ENCODE results near the gene ZBTB8B. TPM values are rescaled to one million over a fixed set of nuclear protein-coding genes. Genes with fewer than 3 reads are reported as not detected.

ZBTB8B gene
- total RNA-seq, 1 experiment from 2014 or later = 1.9 TPM

DNA sequence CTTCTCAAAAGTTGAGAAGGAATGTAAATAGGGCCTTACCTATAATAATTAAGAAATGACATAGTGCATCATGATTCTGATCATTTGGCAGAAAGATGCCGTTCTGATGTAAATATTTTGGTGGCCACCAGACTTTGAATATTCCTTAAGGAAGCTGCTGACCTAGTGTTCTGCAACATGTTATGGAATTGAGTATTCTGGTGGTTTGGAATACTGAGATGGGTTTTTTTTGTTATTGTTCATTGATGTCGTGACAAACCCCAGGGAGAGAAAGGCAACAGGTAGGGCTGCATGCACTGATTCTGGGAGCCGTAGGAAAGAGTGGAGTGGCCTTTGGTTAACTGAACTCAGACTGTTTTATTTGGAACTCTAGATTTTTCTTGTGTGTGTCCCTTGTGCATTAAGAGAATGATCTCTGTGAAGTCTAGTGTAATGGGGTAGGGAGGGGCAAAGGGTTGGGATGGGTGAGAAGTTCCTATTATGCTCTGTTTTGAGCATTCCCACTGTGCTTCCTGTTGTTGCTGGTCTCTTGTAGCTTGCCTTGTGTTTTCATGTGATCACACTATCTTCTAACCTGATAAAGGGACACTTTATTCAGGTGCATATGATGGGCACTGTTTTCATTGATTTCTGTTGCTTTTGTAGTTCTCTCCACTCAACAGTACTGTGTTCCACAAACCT lies 25.0 kb downstream of the ZBTB8B start:
- H3K27me3 Mint-ChIP-seq (ENCODE audit: low read depth) = no peaks in the 10 kb centered on the region
- Histone ChIP-seq H3K14ac (ENCODE audit: insufficient read depth, low read length) (no peak overlapping the region), H2BK5ac (ENCODE audit: insufficient read length, low read length) (no peak overlapping the region), H3K18ac (ENCODE audit: insufficient read length, low read depth, low read length) (no peak overlapping the region), H4K91ac (ENCODE audit: insufficient read length, low read depth, low read length) (no peak overlapping the region), H3K4ac (ENCODE audit: low read depth, low read length) (no peak overlapping the region), H2AFZ (ENCODE audit: low read length) (no peak overlapping the region), H4K5ac (ENCODE audit: insufficient read length, low read depth, low read length) (no peak overlapping the region), H4K8ac (replicated peaks; ENCODE audit: insufficient read length, low read depth, low read length) (no peak overlapping the region), H3K27ac (ENCODE audit: insufficient read length, low read depth, low read length) (no peak overlapping the region), H3K9ac (ENCODE audit: extremely low read depth, insufficient read length, low read length) (no peak overlapping the region), H4K20me1 (ENCODE audit: control insufficient read depth, insufficient read depth, insufficient read length) (no peaks in the 10 kb centered on the region), H3K23me2 (ENCODE audit: insufficient read length, low read depth, low read length, poor library complexity, severe bottlenecking) (no peaks in the 10 kb centered on the region), H3K27me3 (ENCODE audit: insufficient read depth, low read length) (no peaks in the 10 kb centered on the region), H2BK15ac (ENCODE audit: low read depth, low read length) (no peak overlapping the region), H3K4me1 (ENCODE audit: insufficient read depth, low read length) (no peaks in the 10 kb centered on the region), H3K4me2 (ENCODE audit: insufficient read depth, insufficient read length, low read length) (no peak overlapping the region), H3K56ac (ENCODE audit: insufficient read length, low read depth, low read length) (no peak overlapping the region), H3K9me3 (ENCODE audit: control insufficient read depth, low read depth, low read length) (no peaks in the 10 kb centered on the region), H2BK120ac (ENCODE audit: low read depth, low read length, poor library complexity, severe bottlenecking) (no peak overlapping the region), H2BK12ac (ENCODE audit: insufficient read length, low read depth, low read length) (no peak overlapping the region), H3K79me2 (ENCODE audit: insufficient read depth, low read length) (no peaks in the 10 kb centered on the region), H3K79me1 (ENCODE audit: insufficient read depth, low read depth, low read length, poor library complexity, severe bottlenecking) (no peaks in the 10 kb centered on the region), H3K23ac (ENCODE audit: insufficient read length, low read depth, low read length) (no peak overlapping the region), H2BK20ac (ENCODE audit: low read depth, low read length, poor library complexity, severe bottlenecking) (no peak overlapping the region), H2AK5ac (ENCODE audit: insufficient read length, low read length) (no peak overlapping the region), H3T11ph (ENCODE audit: low read length) (no peak overlapping the region)
- H3K27ac Mint-ChIP-seq = no peak overlapping the region
- no peak for DNase-seq
- peaks cover 4 to 14% (median 10%) of the 10 kb centered on the region in 3 experiments; a peak in 5 of 7 replicates for H3K36me3 Mint-ChIP-seq (ENCODE audit: insufficient read depth in 1 of 3, low read depth in 3 of 3)
- H3K4me3 Mint-ChIP-seq = no peak overlapping the region
- no CpG with 5 or more reads among the region's 3 CpGs for WGBS (ENCODE audit: extremely low coverage, insufficient read length, low lambda C conversion rate)
- TF ChIP-seq, protein P1, sequence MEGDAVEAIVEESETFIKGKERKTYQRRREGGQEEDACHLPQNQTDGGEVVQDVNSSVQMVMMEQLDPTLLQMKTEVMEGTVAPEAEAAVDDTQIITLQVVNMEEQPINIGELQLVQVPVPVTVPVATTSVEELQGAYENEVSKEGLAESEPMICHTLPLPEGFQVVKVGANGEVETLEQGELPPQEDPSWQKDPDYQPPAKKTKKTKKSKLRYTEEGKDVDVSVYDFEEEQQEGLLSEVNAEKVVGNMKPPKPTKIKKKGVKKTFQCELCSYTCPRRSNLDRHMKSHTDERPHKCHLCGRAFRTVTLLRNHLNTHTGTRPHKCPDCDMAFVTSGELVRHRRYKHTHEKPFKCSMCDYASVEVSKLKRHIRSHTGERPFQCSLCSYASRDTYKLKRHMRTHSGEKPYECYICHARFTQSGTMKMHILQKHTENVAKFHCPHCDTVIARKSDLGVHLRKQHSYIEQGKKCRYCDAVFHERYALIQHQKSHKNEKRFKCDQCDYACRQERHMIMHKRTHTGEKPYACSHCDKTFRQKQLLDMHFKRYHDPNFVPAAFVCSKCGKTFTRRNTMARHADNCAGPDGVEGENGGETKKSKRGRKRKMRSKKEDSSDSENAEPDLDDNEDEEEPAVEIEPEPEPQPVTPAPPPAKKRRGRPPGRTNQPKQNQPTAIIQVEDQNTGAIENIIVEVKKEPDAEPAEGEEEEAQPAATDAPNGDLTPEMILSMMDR (conservative IDR thresholded peaks at IDR 0.05) = no peak
- H3K9me3 Mint-ChIP-seq = no peaks in the 10 kb centered on the region
- peaks cover 8 to 12% of the 10 kb centered on the region in 2 experiments for H3K4me1 Mint-ChIP-seq

All from H9 (cell line).